SIG-M5 treated with dmso at 0.1 percent for 504 hours (cell line): ENCODE measurements around the gene SCN10A.

Experiments used
- DNase-seq: peaks from one replicate; lab custom pipeline; 2025; ENCODE audit not compliant: unreplicated experiment; lab: John Stamatoyannopoulos, UW

The SCN10A gene

DNA sequence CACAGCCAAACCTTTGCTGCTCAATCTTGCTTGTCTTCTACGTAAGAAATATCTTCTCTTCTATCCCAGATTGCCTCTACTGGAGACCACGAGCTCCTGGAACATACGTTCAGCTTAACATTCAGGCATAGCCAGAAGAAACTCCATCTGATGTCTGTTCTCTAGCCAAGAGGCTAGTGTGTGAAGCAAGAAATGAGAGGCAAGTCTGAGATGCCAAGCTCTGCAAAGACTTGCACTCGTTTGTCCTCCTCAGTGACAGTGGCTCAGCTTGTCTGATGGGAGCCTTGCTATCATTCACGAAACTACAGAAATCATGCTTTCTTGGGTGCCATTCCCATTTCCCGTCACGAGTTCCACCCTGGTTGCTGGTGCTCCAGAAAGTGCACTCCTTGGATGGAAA, at the start of gene SCN10A:
SCN10A (minus strand) TSS at position 192 of the 400 bp plus-strand sequence. CDS start 22,207 bp downstream, outside the sequence.
- no peak for DNase-seq

DNA sequence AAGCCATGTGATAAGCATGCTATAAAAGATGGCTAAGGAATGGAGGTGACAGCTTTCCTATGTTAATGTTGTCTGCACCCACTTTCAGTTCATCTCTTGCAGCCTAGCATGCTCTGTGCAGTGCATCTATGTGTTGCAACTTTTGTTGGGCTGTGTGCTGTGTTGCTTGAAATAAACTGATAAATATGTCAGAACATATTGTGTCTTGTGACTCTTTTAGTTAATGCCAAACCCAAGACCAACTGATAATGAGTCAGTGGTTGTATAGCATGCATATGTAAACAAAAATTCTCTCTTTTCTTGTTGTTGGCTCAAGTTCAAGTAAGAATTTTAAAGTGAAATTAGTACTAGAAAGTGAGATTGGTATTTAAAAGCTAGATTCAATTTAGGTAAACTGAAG, 37.0 kb upstream of the SCN10A start:
- no peak for DNase-seq

DNA sequence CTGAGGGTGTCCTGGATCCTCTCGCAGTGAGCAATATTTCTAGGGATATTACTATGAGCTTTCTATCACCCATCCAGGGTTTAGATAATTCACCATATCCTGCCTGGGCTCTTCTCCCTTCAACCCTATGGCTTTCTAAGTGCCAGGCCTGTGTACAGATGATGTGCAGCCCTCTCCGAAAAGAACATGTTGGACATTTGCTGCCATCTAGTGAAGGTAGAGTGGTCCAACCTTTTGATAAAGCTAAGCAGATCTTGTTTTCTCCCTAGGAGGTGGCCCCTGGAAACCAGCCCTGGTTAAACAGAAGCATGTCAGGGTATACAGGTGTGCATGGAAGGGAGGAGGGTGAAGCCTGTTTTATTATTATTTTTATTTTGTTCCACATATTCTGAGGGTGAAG, 27.9 kb upstream of the SCN10A start:
- DNase-seq: peak; percentile 44

DNA sequence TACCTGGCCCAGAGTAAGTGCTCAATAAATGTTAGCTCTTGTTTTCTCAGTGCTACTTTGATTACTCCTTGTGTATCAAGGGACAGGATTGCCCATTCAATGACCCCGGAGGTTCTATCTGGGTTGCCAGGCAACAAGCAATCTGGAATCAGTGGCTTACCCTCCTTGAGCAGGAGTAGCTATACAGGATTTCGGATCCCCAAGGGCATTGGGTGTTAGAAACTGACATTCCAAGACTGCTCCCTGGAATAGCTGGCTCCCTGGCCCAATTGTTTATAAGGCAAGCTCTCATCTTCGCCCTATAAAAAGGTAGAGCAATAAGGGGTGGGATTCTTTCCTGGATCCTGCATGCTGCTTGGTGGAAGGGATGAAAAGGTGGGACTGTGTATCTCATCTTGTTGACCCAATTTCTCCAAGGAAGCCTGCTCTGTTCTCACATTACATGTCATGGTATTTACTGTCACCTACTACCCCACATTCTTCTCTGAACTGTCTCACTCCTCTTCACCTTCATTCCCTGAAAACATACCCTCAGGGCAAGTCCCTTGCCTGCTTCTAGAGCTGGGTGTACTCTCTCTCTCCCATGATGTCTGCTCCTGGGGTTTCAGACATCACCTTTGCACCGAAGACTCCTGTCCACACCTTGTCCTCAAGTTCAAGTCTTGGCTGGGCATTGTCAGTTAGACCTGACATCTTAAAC, 26.4 kb upstream of the SCN10A start:
- DNase-seq: no peak

DNA sequence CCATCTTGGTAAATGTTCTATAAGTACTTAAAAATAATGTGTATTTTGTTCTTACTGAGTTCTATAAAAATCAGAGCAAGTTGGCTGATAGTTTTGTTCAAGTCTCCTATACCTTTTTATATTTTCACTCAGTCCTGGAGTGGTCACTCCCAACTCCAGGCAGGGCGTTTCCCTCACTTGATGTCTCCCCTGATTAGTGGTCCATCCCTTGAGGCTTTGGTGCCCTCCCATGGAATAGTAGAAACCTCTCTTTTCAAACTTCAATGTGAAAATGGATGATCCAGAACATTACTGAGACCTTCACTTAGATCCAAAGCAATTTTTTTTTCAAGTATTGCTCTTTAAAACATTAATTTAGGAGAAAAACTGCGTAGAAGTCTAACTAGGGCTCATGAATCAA, 25.0 kb upstream of the SCN10A start:
- no peak for DNase-seq

DNA sequence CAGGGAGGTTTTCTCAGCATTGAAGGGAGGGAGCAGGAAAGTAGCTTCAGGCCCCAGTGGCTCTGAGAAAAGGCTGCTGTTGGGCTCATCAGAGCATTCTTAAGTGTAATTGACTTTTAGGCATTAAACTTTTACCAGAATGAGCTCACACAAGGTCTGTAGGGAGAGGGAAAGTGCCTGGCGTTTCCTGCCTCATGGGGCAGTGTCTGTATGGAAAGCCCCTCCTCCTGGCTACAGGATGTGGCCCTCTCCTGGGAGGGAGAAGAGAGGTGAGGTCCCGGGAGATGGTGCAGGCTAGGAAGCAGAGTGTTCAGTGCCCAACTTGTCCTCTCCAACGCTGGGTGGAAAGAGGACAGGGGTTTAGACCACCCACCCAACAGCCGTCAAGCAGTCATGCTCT, 21.3 kb upstream of the SCN10A start:
- DNase-seq: no peak

DNA sequence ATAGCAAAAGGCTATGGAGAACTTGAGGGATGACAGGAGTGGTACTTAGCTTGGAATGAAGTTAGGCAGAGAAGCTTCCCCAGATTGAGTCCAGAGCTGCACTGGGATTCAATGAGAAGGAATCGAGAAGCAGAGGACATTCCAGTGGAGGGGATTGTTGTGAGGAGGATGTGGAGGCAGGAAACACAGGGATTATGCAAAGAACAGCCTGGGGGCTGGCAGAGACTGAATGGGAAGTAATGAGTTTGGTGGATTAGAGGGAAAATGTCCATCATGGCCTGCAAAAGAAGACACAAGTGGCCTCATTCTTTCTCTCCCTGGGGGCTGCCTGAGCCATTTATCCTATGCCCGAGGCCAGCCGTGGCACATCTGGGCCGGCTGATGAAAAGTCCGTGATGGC, 20.5 kb upstream of the SCN10A start:
- no peak for DNase-seq

DNA sequence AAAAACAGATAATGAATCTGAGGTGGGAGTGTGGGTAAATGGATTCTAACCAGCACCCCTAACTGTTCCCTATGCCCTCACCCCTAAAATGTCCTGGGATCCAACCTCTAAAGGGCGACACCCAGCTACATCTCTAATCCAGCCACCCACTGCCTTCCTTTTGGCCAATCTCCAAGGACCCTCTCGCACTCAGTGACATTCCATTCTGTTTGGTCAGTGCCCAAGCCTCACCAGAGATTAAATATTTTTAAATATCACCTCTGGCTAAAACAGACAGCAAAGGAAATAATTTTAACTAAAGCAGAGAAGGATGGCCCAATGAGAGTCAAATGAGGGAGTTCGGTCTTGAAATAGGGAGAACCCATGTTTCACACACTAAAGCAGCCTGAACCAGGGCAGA, 19.9 kb upstream of the SCN10A start:
- DNase-seq: no peak

DNA sequence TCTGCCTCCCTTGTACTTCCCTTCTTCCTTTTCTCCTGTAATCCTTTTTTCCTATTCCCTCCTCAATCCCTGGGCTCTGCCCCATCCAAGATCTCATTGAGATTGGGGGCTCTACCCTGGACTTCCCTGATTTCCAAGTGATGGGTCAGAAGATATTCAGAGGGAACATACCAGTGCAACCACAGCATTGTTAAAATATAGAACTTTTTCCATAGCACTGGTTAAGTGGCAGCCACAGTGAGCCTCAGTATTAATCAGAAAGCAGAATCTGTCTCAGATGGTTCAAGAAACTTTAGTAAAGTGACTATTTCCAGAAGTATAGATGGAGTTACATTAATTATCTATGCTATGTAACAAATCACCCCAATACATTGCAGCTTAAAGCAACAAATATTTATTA, 18.7 kb upstream of the SCN10A start:
- no peak for DNase-seq

DNA sequence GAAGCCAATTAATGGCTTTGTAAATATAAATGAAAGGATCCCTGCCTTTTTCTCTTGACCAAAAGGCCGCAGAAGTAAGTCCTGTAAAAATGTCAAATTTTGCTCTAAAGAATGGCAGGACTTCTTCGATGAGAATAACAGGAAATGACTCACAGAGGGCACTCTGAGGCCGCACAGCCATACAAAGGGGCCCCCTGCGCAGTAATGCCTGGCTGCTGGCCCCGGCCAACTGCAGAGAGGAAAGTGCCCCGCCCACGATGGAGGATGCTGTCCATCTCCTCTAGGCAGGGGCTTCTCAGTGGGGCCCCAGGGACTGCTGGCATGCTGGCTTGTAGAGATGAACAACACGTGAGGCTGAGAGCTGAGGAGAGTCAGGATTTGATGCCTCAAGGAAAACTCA, 18.1 kb upstream of the SCN10A start:
- peak; percentile 43 for DNase-seq

DNA sequence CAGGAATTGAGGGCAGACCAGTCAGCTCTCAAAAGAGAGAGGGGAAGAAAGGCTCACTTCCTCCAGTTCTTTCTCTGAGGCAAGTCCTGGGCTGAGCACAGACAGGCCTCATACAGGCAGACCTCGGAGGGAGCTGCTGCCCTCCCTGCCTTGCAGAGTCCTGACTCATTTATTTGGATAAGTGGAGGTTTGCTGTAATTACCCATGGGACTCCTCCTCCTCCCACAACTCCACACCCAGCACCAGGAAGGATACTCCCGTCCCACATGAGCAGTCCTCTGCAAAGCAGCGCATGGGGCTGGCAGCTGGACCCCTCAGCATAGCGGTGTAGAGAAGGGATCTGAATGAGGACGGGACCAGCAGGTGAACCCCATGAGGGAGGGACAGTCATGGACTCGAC, 13.4 kb upstream of the SCN10A start:
- DNase-seq: peak; percentile 8

DNA sequence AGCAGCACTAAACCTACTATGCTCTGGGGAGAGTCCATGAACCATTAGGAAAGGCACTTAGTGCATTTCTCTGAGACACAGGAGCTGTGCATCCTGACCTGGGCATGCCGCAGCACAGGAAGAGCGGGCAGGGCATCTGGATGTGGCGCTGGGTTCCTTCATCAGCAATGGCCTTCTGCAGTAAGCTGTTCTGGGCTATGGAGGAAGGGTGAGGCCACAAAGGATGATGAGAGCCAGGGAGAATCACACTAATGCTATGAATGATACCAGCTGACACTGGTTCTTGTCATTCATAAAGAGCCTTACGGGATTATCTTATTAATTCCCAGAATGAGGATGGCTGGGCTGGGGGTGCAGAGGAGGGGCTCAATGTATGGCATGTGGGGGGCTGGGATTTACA, 12.7 kb upstream of the SCN10A start:
- no peak for DNase-seq

DNA sequence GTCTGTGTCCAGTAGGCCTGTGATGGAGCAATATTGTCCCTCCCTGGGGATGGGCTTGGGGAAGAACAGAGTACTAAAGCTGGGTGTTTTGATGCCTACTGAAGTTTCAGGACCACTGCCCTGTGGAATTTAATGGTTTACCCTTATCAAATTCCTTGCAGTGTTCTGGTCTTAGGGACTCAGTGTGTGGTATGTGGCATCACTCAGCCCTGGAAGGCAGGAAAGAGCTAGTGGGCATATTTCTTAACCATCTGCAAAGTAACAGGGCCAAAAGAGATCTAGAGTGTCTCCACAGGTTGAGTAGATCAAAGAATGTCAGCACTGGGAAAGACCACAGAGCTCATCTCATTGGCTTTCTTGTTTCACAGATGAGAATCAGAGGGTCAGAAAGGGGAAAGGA, 11.8 kb upstream of the SCN10A start:
- DNase-seq: no peak

DNA sequence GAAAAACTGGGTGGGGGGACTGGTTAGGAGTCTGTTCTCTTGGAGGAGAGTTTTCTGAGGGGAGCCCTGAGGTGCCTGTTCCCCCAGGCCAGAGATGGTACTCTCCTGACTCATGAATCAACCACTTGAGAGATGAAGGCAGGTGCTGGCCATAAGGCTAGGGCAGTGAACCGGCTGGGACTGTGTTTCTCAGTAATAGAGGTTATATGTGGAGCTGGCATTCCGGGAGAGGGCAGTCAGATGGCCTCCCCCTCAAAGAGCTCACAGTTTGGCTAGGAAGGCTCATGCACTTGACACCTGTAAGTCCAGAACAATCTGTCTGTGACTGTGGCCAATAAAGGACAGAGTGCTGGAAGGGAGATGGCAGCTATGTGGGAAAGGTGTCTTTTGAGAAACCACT, 10.0 kb upstream of the SCN10A start:
- no peak for DNase-seq

DNA sequence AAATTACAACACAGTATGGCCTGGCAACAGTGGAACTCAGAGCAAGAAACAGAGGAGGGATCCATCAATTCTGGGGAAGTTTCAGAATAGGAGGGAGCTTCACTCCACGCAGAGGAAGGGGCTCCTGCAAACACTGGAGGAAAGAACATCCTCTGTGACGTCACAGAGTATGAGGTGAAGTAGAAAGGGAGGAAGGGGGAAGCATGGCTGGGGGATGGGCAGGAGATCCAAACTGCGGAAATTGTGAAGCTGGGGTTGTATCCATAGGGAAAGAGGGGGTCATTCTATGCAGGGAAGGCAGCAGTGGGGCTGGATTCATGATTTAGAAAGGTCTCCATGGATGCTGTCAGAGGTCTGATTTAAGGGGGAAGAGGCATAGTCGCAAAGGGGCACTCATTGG, 8.3 kb upstream of the SCN10A start:
- DNase-seq: no peak

DNA sequence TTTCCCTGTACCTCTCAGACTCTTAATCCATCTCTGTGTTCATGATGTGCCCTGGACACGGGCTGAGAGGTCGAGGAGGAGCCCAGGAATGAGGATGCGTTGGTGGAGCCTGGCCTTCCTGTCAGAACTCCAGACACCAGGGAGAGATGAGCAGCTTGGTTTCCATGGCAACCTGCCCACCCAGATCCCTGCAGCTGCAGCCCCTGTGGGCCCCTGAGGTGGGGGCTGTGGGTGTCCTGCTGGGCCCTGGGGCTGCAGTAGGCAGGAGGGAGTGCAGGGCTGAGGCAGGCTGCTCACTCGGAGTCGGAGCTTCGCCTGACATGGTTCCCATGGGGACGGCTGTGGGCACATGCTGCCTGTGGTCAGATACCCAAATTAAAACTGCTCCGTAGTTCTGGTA, 7.7 kb upstream of the SCN10A start:
- no peak for DNase-seq

DNA sequence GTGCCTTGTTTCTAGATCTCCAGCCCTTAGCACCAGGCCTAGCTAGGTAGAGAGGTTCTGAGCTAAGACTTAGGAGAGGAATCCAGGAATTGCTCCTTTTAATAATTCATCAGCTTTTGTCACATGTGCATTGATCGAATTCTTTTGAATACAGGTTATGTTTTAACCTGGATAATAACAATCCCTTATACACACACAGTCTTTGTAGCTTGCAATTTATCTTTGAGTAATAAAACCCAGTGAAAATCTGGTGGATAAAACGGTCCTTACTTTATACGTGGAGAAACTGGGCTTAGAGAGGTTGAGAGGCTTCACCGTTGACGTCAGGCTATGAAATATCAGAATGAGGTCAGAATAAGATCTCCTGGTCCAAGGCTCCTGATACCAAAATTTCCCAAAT, 7.2 kb upstream of the SCN10A start:
- DNase-seq: no peak

DNA sequence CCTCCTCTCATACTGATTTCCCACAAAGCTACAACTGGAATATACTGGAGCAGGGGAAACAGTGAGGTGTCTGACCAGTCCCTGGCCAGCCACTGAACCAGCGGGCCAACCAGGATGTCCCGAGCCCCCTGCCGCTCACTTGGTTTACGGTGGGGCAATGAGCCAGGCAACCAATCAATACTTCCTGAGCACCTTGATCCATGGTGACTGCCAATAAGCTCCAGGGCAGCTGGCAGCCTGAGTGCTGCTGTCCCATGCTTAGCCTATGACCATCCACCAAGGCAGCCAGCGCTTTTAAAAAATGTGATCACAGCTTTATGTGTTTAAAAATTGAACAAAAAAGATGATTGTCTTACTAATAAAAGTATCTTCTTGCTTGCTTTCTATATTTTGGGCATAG, 4.2 kb downstream of the SCN10A start:
- DNase-seq: no peak

DNA sequence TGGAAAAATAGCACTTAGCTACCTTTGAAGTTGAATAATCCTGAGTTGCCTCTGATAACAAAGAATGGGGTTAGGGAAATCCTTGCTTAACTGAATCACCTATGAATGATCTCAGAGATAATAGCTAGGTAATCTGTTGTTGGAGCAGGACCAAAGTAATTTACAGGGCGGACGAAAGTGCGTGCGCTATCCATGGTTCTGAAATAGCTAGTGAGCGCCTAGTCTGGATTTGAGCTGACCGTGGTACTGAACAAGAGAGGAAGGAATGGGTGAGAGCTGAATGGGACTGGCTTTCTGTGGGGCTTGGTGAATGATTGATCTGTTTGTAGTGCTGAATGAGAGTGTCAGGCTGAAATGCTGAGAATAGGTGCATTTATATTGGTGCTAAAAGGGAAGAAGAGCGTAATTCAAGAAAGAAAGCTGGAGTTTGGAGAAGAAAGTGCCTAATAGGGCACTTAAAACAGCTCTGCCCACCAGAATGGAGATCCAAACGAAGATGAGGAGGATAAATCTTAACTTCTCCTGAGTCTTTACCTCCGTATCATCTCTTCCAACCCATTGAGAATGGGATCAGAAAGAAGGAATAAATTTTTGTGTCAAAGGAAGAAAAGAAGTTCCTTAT, 10.1 kb downstream of the SCN10A start:
- peak; percentile 75 for DNase-seq

DNA sequence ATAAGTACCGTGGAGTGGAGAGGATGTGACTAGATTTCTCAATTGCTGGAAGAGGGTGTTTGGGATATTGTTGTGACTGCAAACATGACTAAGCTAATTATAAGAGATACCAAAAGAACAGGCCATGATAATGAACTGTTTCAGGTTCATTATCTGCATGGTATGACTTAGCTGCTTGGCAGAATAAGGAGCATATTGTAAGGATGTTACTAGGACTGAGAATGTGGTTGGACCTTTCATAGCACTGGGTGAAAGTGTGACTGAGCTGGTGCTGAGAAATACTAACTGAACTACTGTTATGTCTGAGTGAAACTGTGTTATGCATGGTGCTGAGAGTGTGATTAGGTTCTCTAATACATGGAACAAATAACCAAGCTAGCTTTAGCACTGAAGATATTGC, 11.0 kb downstream of the SCN10A start:
- no peak for DNase-seq

DNA sequence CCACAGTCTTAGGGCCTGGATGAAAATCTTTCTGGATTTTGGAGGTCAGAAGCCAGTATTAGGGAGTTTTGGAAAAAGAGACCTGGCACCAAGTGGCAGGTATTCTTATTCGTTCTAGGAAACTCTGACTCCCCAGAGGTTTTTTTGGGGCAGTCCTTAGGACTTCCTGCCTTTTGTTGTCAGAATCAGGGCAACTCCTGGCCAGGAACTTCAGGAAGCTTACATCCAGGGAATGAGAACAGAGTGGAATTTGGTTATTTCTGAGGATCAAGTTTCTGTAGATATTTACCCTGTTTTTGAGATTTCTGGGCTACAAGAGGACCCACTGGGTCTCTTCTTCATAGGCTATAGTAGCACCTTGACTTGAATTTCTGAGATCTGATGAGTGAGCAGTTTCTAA, 15.5 kb downstream of the SCN10A start:
- DNase-seq: no peak

DNA sequence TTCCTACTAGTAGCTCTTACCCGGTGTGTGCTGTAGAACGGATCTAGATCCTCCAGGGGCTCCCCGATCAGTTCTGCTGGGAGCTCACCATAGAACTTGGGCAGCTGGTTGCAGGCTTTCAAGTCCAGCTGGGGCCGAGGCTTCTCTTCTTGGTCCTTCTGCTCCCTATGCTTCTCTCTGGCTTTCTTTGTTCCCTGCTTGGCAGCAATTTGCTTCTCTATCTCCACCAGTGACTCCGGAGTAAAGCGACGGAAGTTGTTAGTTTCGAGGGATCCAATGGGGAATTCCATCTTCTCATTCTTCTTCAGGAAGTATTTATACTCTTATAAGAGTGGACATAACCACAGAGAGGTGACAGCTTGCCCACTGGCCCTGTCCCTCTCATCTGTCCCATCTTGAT, 22.3 kb downstream of the SCN10A start:
- no peak for DNase-seq

DNA sequence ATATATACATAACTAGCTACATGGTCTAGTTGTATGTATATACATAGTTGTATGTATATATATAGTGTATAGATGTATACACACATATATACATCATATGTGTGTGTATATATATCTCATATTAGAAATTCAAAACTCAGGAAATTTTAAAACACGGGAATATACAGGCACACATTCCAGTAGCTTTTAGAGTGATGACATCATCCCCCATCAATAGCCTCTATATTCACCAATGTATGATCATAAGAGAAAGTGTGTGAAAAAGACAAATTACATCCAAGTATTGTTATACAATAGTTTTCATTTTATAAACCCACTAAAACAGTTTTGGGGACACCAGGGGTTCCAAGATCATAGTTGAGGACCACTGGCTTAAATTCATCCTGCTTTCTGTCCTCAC, 23.0 kb downstream of the SCN10A start:
- no peak for DNase-seq
